HepG2 (cell line): ENCODE data around the gene MACROD2. TPM values are rescaled to one million over a fixed set of nuclear protein-coding genes. Genes with fewer than 3 reads are reported as not detected.

Experiments used
- ATF7-NPFF ChIP-seq: sonication (generic); formaldehyde crosslinking; IDR thresholded peaks from 2 replicates; pipeline ENCODE4 v1.8.1; 2023; ENCODE audit warnings: mild to moderate bottlenecking, low read depth, missing genetic modification reagents, moderate library complexity
- BRD4 ChIP-seq: sonication (generic); formaldehyde crosslinking; IDR thresholded peaks from 2 replicates; pipeline ENCODE4 v1.4.0; 2020; ENCODE audit warnings: missing genetic modification reagents
- CBX5 ChIP-seq: sonication (generic); formaldehyde crosslinking; IDR thresholded peaks from 2 replicates; pipeline ENCODE4 v1.4.0; 2020; ENCODE audit warnings: missing genetic modification reagents, borderline replicate concordance
- CCAR2 ChIP-seq: fragments of 200-400 bp; formaldehyde crosslinking; optimal IDR thresholded peaks from 2 replicates; pipeline ENCODE3; 2018; ENCODE audit warnings: low read depth, mild to moderate bottlenecking, low read length, moderate library complexity
- HOXA5 ChIP-seq: sonication (generic); formaldehyde crosslinking; IDR thresholded peaks from 2 replicates; pipeline ENCODE4 v1.4.0; 2020; ENCODE audit warnings: missing genetic modification reagents
- IKZF1 ChIP-seq: fragments of 450-650 bp; IDR thresholded peaks from 2 replicates; pipeline ENCODE4 v1.7.1; 2016
- SALL2 ChIP-seq: sonication (generic); formaldehyde crosslinking; IDR thresholded peaks from 2 replicates; pipeline ENCODE4 v1.8.1; 2023; ENCODE audit warnings: mild to moderate bottlenecking, missing genetic modification reagents, inconsistent platforms
- TAF1 ChIP-seq: sonication (generic); formaldehyde crosslinking; IDR thresholded peaks from 2 replicates; pipeline ENCODE4 v1.4.0; 2020; ENCODE audit warnings: missing genetic modification reagents
- ZC3H4 ChIP-seq: sonication (generic); formaldehyde crosslinking; IDR thresholded peaks from 2 replicates; pipeline ENCODE4 v1.4.0; 2020; ENCODE audit warnings: missing genetic modification reagents, borderline replicate concordance
- ZFP36 ChIP-seq: fragments of 150-350 bp; IDR thresholded peaks from 2 replicates; pipeline ENCODE4 v1.6.1; 2018; ENCODE audit warnings: borderline replicate concordance, low read length, low read depth; ENCODE audit not compliant: partially characterized antibody
- ZKSCAN1 ChIP-seq: fragments of 150-350 bp; IDR thresholded peaks from 2 replicates; pipeline ENCODE4 v1.6.1; 2014; ENCODE audit warnings: low read length
- ZNF256 ChIP-seq: sonication (generic); formaldehyde crosslinking; conservative IDR thresholded peaks from 2 replicates; pipeline ENCODE4 v1.4.0; 2020; ENCODE audit warnings: missing genetic modification reagents
- ZNF282 ChIP-seq: fragments of 450-650 bp; IDR thresholded peaks from 2 replicates; pipeline ENCODE4 v1.6.1; 2018; ENCODE audit not compliant: partially characterized antibody
- ZNF33A ChIP-seq: sonication (generic); formaldehyde crosslinking; IDR thresholded peaks from 2 replicates; pipeline ENCODE4 v1.5.1; 2020; ENCODE audit warnings: missing genetic modification reagents, mild to moderate bottlenecking, moderate library complexity, borderline replicate concordance
- ZNF549 ChIP-seq: sonication (generic); formaldehyde crosslinking; IDR thresholded peaks from 2 replicates; pipeline ENCODE4 v1.5.0; 2020; ENCODE audit warnings: missing genetic modification reagents
- ZNF766 ChIP-seq: sonication (generic); formaldehyde crosslinking; IDR thresholded peaks from 2 replicates; pipeline ENCODE4 v1.5.0; 2020; ENCODE audit warnings: missing genetic modification reagents, borderline replicate concordance
- polyA plus RNA-seq, 8 experiments: library from polyadenylated mRNA; depleted of rRNA in 3 of 8; stranded (reverse) in 7 of 8; unstranded in 1 of 8; fragments of >200 nt; fragmentation: Illumina TruSeq in 4 of 8; extraction: Trizol in 4 of 8; gene quantifications; 2 replicates each; pipeline versions ENCODE4 v1.2.1 to v1.2.3, GENCODE V29; 2011 to 2016; ENCODE audit warnings: low read depth in 4 of 8, missing spikeins in 1 of 8, mixed read lengths in 1 of 8; ENCODE audit not compliant: insufficient read depth in 1 of 8
- total RNA-seq, 5 experiments: library from RNA; depleted of rRNA; stranded (reverse); fragments of >200 nt; fragmentation: Illumina TruSeq; extraction: Trizol; gene quantifications; 2 replicates each; pipeline ENCODE4 v1.2.3, GENCODE V29; 2016; ENCODE audit warnings: low read depth in 1 of 5
- TF ChIP-seq, protein P1 (sequence below): IDR thresholded peaks from 2 replicates; pipeline ENCODE4 v1.4.0; 2020; ENCODE audit warnings: mild to moderate bottlenecking, missing genetic modification reagents
- TF ChIP-seq, protein P2 (sequence below): IDR thresholded peaks from 2 replicates; pipeline ENCODE4 v1.6.1; 2016; ENCODE audit warnings: mild to moderate bottlenecking, missing biosample characterization, missing genetic modification reagents
- TF ChIP-seq, protein P3 (sequence below): sonication (generic); formaldehyde crosslinking; IDR thresholded peaks from 2 replicates; pipeline ENCODE4 v1.5.1; 2020; ENCODE audit warnings: missing genetic modification reagents, mild to moderate bottlenecking, borderline replicate concordance
- TF ChIP-seq, protein P4 (sequence below): sonication (generic); formaldehyde crosslinking; IDR thresholded peaks from 2 replicates; pipeline ENCODE4 v1.4.0; 2020; ENCODE audit warnings: missing genetic modification reagents, mild to moderate bottlenecking, borderline replicate concordance
- TF ChIP-seq, protein P5 (sequence below): sonication (generic); formaldehyde crosslinking; conservative IDR thresholded peaks from 2 replicates; pipeline ENCODE4 v1.8.0; 2022; ENCODE audit warnings: missing genetic modification reagents

The MACROD2 gene
- total and polyA plus RNA-seq, 2 of the 13 experiments (the other 11 are each of a cell fraction or from before 2014, with no cell fraction given), result 0.13 to 0.51 TPM

DNA sequence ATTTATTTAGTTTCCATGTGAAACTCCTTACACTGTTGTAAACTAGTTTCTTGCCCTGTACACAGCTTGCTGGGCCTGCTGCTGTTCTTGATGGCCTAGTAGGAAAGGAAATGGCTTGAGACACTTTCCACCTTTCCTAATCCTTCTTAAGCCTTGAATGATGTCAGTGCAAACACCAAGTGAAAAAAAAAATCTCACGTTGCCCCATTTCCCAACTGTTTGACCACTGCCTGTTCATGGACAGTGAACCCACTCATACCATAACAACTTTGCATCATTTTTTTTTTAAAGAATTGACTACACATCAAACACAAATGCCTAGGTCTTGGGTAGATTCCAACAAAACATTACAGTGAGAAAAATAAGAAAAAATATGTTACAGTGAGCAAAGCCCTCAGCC is 995.7 kb downstream of the MACROD2 start (continued):
- TF ChIP-seq ZFP36, result no peak
- no peak for TF ChIP-seq ZKSCAN1
- TF ChIP-seq, protein P1, sequence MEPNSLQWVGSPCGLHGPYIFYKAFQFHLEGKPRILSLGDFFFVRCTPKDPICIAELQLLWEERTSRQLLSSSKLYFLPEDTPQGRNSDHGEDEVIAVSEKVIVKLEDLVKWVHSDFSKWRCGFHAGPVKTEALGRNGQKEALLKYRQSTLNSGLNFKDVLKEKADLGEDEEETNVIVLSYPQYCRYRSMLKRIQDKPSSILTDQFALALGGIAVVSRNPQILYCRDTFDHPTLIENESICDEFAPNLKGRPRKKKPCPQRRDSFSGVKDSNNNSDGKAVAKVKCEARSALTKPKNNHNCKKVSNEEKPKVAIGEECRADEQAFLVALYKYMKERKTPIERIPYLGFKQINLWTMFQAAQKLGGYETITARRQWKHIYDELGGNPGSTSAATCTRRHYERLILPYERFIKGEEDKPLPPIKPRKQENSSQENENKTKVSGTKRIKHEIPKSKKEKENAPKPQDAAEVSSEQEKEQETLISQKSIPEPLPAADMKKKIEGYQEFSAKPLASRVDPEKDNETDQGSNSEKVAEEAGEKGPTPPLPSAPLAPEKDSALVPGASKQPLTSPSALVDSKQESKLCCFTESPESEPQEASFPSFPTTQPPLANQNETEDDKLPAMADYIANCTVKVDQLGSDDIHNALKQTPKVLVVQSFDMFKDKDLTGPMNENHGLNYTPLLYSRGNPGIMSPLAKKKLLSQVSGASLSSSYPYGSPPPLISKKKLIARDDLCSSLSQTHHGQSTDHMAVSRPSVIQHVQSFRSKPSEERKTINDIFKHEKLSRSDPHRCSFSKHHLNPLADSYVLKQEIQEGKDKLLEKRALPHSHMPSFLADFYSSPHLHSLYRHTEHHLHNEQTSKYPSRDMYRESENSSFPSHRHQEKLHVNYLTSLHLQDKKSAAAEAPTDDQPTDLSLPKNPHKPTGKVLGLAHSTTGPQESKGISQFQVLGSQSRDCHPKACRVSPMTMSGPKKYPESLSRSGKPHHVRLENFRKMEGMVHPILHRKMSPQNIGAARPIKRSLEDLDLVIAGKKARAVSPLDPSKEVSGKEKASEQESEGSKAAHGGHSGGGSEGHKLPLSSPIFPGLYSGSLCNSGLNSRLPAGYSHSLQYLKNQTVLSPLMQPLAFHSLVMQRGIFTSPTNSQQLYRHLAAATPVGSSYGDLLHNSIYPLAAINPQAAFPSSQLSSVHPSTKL (CRISPR knock-in tag), result peak; percentile 98
- TF ChIP-seq ZNF549 (CRISPR knock-in tag), result no peak
- TF ChIP-seq, protein P2, sequence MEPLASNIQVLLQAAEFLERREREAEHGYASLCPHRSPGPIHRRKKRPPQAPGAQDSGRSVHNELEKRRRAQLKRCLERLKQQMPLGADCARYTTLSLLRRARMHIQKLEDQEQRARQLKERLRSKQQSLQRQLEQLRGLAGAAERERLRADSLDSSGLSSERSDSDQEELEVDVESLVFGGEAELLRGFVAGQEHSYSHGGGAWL, result no peak
- TF ChIP-seq, protein P3, sequence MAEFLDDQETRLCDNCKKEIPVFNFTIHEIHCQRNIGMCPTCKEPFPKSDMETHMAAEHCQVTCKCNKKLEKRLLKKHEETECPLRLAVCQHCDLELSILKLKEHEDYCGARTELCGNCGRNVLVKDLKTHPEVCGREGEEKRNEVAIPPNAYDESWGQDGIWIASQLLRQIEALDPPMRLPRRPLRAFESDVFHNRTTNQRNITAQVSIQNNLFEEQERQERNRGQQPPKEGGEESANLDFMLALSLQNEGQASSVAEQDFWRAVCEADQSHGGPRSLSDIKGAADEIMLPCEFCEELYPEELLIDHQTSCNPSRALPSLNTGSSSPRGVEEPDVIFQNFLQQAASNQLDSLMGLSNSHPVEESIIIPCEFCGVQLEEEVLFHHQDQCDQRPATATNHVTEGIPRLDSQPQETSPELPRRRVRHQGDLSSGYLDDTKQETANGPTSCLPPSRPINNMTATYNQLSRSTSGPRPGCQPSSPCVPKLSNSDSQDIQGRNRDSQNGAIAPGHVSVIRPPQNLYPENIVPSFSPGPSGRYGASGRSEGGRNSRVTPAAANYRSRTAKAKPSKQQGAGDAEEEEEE (CRISPR knock-in tag), result no peak
- no peak for TF ChIP-seq ZC3H4 (CRISPR knock-in tag)
- no peak for TF ChIP-seq ZNF33A (CRISPR knock-in tag)
- no peak; the same call in 1 of the 2 replicates for TF ChIP-seq ZNF766 (CRISPR knock-in tag)
- TF ChIP-seq HOXA5 (CRISPR knock-in tag), result peak; percentile 28; the same call in 1 of the 2 replicates
- TF ChIP-seq TAF1 (CRISPR knock-in tag), result no peak
- TF ChIP-seq, protein P4, sequence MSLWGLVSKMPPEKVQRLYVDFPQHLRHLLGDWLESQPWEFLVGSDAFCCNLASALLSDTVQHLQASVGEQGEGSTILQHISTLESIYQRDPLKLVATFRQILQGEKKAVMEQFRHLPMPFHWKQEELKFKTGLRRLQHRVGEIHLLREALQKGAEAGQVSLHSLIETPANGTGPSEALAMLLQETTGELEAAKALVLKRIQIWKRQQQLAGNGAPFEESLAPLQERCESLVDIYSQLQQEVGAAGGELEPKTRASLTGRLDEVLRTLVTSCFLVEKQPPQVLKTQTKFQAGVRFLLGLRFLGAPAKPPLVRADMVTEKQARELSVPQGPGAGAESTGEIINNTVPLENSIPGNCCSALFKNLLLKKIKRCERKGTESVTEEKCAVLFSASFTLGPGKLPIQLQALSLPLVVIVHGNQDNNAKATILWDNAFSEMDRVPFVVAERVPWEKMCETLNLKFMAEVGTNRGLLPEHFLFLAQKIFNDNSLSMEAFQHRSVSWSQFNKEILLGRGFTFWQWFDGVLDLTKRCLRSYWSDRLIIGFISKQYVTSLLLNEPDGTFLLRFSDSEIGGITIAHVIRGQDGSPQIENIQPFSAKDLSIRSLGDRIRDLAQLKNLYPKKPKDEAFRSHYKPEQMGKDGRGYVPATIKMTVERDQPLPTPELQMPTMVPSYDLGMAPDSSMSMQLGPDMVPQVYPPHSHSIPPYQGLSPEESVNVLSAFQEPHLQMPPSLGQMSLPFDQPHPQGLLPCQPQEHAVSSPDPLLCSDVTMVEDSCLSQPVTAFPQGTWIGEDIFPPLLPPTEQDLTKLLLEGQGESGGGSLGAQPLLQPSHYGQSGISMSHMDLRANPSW, result no peak
- no peak for TF ChIP-seq ZNF256 (CRISPR knock-in tag)
- no peak for TF ChIP-seq ZNF282
- TF ChIP-seq ATF7-NPFF (CRISPR knock-in tag), result no peak
- peak; percentile 75; the same call in 1 of the 2 replicates for TF ChIP-seq CBX5
- no peak for TF ChIP-seq SALL2 (CRISPR knock-in tag)
- TF ChIP-seq BRD4, result 0 out of 2 replicates have a peak, but pooled peaks have one; percentile 19
- TF ChIP-seq IKZF1, result no peak
- TF ChIP-seq, protein P5, sequence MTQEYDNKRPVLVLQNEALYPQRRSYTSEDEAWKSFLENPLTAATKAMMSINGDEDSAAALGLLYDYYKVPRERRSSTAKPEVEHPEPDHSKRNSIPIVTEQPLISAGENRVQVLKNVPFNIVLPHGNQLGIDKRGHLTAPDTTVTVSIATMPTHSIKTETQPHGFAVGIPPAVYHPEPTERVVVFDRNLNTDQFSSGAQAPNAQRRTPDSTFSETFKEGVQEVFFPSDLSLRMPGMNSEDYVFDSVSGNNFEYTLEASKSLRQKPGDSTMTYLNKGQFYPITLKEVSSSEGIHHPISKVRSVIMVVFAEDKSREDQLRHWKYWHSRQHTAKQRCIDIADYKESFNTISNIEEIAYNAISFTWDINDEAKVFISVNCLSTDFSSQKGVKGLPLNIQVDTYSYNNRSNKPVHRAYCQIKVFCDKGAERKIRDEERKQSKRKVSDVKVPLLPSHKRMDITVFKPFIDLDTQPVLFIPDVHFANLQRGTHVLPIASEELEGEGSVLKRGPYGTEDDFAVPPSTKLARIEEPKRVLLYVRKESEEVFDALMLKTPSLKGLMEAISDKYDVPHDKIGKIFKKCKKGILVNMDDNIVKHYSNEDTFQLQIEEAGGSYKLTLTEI (CRISPR knock-in tag), result no peak
- TF ChIP-seq CCAR2, result no peak
